Nephron progenitor cell (in vitro differentiated cells): ENCODE data around the gene ZER1.

Source experiments
- DNase-seq: peaks from one replicate; pipeline ENCODE4 v3.0.0; 2021
- H3K27ac Mint-ChIP-seq: 2 replicates; pipeline ENCODE4 v1.8.0; 2021; ENCODE audit warnings: mild to moderate bottlenecking, moderate library complexity, mixed read lengths
- H3K27me3 Mint-ChIP-seq: 2 replicates; pipeline ENCODE4 v1.8.0; 2021; ENCODE audit warnings: mild to moderate bottlenecking, low read depth, mixed read lengths; ENCODE audit not compliant: poor library complexity
- H3K36me3 Mint-ChIP-seq: 2 replicates; pipeline ENCODE4 v1.8.0; 2021; ENCODE audit warnings: low read depth, mixed read lengths
- H3K4me1 Mint-ChIP-seq: 2 replicates; pipeline ENCODE4 v1.8.0; 2021; ENCODE audit warnings: mixed read lengths
- H3K4me3 Mint-ChIP-seq: 2 replicates; pipeline ENCODE4 v1.8.0; 2021; ENCODE audit warnings: mild to moderate bottlenecking, moderate library complexity, mixed read lengths
- H3K9me3 Mint-ChIP-seq: 2 replicates; pipeline ENCODE4 v1.8.0; 2021; ENCODE audit warnings: mild to moderate bottlenecking, moderate library complexity, mixed read lengths
- TF ChIP-seq, protein P1 (sequence below): fragments of 200-600 bp; sonication (generic); IDR thresholded peaks from 2 replicates; pipeline ENCODE4 v1.5.0; 2021; ENCODE audit warnings: antibody characterized with exemption

Gene ZER1

DNA sequence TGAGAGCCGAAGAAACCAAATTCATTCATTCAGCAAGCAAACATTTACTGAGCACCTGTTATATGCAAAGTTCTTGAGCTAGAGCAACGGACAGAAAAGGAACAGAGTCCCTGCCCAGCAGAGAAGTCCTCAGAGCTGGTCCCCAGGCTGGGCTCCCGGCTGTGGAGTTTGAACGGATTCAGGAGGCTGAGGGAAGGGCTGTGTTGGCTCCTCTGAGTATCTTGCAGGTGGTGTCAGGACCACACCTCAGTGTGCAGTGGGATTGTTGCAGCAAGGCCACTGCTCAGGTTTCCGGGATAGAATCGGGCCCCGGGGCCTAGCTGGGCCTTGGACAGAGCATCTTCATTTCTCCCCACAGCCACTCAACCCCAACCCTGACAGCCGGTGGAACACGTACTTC is 20.4 kb upstream of the ZER1 start:
- H3K9me3 Mint-ChIP-seq, result no peaks in the 10 kb centered on the region
- no peak overlapping the region for H3K4me3 Mint-ChIP-seq
- H3K27ac Mint-ChIP-seq, result no peak overlapping the region
- peaks cover 16% of the 10 kb centered on the region for H3K4me1 Mint-ChIP-seq
- H3K36me3 Mint-ChIP-seq, result peaks cover 21% of the 10 kb centered on the region
- DNase-seq, result no peak
- TF ChIP-seq, protein P1, sequence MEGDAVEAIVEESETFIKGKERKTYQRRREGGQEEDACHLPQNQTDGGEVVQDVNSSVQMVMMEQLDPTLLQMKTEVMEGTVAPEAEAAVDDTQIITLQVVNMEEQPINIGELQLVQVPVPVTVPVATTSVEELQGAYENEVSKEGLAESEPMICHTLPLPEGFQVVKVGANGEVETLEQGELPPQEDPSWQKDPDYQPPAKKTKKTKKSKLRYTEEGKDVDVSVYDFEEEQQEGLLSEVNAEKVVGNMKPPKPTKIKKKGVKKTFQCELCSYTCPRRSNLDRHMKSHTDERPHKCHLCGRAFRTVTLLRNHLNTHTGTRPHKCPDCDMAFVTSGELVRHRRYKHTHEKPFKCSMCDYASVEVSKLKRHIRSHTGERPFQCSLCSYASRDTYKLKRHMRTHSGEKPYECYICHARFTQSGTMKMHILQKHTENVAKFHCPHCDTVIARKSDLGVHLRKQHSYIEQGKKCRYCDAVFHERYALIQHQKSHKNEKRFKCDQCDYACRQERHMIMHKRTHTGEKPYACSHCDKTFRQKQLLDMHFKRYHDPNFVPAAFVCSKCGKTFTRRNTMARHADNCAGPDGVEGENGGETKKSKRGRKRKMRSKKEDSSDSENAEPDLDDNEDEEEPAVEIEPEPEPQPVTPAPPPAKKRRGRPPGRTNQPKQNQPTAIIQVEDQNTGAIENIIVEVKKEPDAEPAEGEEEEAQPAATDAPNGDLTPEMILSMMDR, result no peak
- H3K27me3 Mint-ChIP-seq, result no peaks in the 10 kb centered on the region

DNA sequence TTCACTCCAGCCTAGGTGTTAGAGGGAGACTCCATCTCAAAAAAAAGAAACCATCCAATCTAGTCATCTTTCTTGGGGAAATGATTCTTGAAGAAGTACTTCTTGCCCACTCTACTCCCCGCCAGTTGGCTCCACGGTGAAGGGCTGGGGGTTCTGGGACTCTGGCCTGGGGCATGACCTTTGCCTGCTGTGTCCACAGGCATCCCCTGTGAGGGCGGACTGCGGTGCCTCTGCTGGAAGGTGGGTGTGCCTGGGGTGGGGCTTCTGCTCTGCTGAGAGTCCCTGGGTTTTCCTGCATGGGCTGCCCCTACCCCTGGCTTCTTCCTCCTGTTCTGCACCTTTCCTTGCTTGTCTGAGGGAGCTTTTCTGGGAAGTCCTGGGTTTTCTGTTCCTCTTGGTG is 18.8 kb upstream of the ZER1 start:
- Mint-ChIP-seq H3K27me3 (peaks cover 4% of the 10 kb centered on the region), H3K9me3 (peaks cover 5% of the 10 kb centered on the region), H3K36me3 (peaks cover 19% of the 10 kb centered on the region), H3K4me1 (peaks cover 16% of the 10 kb centered on the region), H3K4me3 (no peak overlapping the region), H3K27ac (no peak overlapping the region)
- DNase-seq, result no peak
- TF ChIP-seq, protein P1, result no peak

DNA sequence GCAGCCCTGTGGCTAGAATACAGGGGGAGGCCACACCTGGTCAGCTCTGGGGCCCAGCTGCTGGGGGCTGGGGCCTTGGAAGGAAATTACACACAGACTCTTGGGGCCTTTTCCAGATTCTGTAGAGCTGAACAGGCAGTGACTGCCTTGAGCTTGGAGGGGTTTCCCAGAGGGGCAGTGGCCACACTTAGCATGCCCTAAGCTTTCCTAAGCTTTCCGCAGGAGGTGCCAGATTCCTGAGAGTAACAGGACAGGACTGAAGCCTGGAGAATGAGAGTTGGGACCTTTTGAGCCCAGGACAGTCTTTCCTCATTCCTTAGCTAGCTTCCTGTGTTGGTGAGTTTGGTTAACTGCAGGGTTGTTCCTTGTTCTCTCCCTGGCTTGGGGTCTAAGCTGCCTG is 16.7 kb upstream of the ZER1 start:
- peaks cover 13% of the 10 kb centered on the region for H3K36me3 Mint-ChIP-seq
- TF ChIP-seq, protein P1, result no peak
- peaks cover 16% of the 10 kb centered on the region for H3K4me1 Mint-ChIP-seq
- peaks cover 4% of the 10 kb centered on the region for H3K27me3 Mint-ChIP-seq
- H3K9me3 Mint-ChIP-seq, result peaks cover 8% of the 10 kb centered on the region
- no peak for DNase-seq
- peak overlapping the region; percentile 59 for H3K27ac Mint-ChIP-seq
- peak overlapping the region; percentile 98 for H3K4me3 Mint-ChIP-seq

DNA sequence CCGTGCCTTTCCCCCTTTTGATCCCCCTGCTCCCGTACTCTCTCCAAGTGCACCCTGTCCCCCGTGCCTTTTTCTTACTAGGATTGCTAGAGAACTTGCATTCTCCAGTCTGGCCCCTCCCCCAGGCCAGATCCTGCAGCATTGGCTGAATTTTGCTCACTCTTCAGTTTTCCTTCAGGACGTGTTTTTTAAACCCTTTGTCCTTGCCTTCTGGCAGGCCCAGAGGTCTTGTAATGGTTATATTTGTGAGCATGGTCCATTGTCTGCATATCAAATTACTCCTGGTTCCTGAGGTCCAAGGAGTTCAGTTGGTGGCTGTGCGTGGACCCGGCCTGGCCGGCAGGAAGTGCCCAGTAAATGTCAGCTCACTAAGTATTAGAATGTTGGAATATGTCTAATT is 15.9 kb upstream of the ZER1 start:
- peak overlapping the region; percentile 59 for H3K27ac Mint-ChIP-seq
- DNase-seq, result peak; percentile 41
- TF ChIP-seq, protein P1, result no peak
- H3K4me3 Mint-ChIP-seq, result peak overlapping the region; percentile 98
- peaks cover 16% of the 10 kb centered on the region for H3K4me1 Mint-ChIP-seq
- peaks cover 12% of the 10 kb centered on the region for H3K9me3 Mint-ChIP-seq
- peaks cover 4% of the 10 kb centered on the region for H3K27me3 Mint-ChIP-seq
- peaks cover 6% of the 10 kb centered on the region for H3K36me3 Mint-ChIP-seq

DNA sequence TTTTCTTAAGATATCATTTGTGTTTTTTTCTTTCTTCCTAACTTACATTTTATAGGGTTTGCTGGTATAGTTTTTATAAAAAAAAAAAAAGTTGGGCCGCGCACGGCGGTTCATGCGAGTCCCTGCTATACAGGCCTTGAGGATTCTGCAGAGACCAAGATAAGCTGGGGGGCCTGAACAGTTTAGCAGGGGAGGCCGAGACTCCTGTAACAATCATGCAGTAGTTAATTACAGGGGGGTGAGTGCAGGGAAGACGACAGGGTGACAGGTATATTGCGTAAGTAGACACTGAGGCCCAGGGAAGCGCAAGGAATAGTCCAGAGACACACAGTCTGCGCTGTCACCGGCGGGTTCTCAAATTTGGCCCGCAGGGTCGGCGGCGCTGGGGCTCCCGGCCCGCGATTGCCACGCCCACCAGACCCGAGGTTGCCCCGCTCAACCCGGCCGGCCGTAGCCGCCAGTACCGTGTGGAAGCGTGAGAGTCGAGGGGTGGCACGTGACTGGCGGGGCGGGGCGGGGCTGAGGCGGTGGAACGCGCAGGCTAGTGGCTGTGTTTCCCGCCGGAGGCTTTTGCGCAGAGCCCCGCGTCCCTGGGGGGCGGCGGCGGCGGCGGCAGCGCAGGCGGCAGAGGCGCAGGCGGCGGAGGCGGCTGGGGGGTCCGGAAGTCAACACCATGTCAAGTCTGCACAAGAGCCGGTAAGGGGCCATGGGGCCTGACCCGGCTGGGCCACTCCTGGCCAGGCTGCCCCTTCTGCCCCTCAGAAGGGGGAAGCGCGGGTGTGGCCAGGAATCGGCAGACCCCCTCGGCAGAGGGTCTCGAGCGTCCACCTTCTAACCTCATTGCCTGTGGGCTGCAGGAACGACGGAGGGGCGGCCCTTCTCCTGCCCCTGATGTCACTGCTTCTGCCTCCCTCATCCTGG is 15.2 kb upstream of the ZER1 start, which contains the start of gene TBC1D13:
Gene TBC1D13, plus strand, starts transcription at position 573 of the 921 bp plus-strand sequence. Its CDS starts 101 bp downstream, at position 674.
- Mint-ChIP-seq H3K9me3 (peaks cover 13% of the 10 kb centered on the region), H3K4me3 (peak within 1 kb of the TSS; percentile 98), H3K4me1 (peaks cover 16% of the 10 kb centered on the region), H3K27me3 (peaks cover 5% of the 10 kb centered on the region), H3K27ac (peak within 1 kb of the TSS; percentile 91), H3K36me3 (peaks cover 2% of the 10 kb centered on the region)
- DNase-seq, result peak; percentile 93
- TF ChIP-seq, protein P1, result no peak
